NCI-H510A treated with DMSO at 0.1 percent for 48 hours (cell line): ENCODE measurements around the gene ZFHX2.
A peak's percentile ranks its signal among the peaks of the same experiment; 100 is the strongest.

ENCODE experiments used
- DNase-seq: peaks from one replicate; lab custom pipeline; 2025; lab: John Stamatoyannopoulos, UW

Gene ZFHX2

DNA sequence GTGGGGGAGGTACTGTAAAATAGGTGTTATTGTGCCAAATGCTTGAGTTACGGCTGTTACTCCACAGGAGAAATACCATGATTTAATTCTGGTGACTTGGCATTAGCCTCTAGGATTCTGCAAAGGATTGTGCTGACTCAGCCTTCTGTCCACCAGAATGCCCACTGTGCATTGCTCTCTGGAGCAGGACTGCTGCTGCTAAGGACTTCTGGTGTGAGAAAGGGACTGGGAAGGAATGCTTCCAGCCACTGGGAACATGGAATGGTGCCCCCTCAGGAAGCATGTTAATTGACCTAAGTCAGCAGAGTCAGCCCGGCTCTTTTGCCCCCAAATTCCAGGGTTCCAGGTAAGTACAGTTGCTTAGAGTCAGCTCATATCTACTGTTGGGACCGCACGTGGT lies 32.9 kb downstream of the ZFHX2 start:
- no peak for DNase-seq

DNA sequence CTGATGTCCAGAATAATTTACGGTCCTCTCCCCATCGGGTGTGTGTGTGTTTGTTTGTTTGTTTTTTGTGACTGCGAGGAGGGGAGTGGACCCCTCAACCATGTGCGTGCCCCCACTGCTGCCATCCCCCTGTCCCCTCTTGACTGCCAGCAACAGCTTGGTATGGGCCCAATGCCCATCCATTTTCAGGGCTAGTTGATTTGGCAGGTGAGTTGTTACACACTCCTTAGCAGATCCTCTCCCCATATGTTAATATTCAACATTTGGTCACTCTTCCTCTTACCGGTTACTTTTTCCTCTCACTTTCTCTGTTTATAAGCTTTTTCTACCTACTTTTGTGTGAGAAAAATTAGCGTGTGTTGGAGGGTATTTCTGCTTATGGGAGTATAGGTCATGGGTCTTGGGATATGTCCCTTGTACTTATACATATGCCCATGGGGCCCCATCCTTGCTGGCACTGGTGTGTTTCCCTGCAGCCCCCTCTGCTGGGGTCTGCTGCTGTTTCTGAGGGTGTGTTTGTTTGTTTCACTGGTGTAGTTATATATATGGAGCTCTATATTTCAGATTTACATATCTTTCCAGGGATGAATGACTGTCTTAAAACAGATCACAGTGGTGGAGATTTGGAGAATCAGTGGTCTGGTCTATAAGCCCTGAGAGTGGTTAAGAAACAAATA lies 33.8 kb downstream of the ZFHX2 start:
- no peak for DNase-seq

DNA sequence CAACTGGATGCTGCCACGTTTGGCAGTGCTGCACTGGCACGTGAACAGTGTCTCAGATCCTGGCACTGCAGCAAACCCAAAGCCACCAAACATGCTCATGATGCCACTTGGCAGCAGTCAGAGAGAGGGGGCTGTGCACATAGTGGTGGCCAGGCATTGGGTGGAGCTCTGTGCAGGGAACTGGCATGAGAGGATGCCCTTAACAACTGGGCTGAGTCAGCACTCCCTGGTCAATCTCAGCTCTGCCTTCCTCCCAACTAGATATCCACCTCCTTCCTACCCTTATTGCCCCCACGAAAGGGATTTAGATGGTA lies 37.0 kb downstream of the ZFHX2 start:
- DNase-seq: no peak

DNA sequence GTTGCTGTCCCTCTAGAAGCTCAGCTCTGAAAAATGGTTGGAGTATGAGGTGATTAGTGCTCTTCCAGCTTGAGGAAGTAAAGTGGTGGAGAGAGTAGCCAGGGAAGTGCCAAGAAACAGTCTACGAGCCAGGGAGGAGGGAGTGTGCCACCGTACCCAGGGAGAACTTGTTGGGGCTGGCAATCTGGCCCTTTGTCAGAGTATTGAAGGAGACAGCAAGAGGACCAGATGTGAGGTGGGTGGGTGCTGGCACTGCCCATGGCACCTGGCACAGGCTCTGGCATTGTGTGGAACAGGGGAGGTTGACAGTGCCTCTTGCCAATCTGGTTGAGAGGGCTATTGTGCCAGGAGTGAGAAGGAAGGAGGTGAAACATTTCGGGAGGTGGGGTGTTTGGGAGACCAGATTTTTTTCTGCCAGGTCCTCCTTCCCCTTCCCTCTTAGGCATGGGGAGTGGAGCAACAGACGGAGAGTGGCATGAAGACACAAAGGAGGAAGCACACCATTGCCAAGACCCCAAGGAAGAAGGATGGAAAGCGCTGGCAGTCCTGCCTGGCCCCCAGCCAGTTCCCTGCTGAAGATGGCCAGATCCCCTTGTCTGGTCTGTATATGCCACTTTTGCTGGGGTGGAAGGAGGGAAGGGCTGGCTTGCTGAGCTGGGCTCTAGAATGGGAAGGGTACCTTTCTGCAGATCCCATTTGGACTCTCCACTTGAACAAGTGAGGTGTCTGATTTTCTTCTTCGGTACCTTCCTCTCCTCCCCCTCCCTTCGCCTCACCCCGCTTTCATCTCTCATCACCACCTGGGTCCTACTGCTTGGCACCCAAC lies 37.5 kb downstream of the ZFHX2 start:
- DNase-seq: no peak

DNA sequence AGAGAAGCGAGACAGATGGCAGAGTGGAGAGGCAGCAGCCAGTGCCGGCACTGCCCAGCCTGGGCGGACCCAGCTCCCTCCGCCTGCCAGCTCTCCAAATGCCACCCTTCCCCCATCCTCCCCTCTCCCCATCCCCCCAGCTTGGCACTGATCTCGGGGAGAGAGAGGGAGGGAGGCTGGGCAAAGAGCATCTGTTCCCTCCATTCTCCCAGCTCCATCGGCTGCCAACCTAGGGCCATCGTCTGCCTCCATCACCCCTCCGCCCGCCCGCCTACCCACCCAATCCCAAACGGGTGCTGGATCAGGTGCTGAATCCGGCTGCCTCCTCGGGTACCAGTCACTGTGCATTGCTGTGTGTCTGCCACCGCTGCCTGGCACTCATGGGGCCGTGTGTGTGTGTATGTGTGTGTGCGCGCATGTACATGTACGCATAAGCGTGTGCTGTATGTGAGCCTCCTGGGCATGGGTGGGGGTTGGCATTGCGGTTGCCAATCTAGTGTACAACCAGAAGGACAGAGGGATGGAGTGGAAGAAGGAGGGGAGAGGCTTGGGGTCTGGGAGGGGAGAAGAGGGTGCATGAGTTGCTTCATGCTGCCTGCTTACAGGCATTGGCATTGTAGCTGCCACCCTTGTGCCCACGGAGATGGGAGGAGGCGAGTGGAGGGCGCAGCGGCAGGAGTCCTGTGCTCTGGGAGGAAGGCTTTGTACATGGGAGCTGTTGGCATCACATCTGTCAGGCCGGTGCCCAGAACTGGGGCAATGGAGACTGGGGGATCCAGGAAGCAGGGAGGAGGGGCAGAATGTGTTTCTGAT lies 38.4 kb downstream of the ZFHX2 start:
- DNase-seq: no peak

DNA sequence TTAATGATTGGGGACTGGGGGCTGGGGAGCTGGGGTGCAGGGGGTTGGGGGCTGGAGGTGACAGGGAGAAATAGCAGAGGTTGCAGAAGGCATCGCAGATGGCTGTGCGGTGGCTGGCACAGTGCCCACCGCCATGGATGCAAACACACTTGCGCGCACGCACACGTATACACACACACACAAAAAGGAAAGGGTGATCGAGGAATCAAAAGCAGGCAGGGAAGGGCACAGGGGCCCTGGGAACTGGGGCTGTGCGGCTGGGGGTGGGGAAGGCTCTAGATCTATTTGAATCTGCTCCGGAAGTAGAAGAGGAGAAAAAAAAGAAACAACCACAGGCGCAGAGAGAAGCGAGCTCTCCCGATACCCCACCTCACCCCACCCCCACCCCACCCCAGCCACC lies 39.4 kb downstream of the ZFHX2 start:
- no peak for DNase-seq

DNA sequence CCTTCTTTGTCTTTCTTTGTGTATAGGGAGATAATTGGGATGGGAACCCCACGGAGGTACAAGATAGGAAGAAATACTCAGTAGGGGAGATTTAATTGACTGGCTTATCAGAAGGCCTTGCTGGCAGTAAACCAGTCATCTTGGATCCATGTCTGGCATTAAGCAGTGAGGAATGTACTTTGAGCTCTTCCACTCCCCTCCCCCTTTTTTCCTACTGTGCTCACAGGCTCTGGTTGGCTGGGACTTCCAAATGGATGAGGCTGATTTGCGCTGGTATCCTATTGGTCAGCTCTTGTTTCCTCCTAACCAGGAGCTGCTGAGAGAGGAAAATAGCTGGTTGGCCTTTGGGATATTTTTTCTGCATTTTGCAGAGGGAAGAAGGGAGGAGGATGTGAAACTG lies 57.3 kb downstream of the ZFHX2 start:
- DNase-seq: no peak

DNA sequence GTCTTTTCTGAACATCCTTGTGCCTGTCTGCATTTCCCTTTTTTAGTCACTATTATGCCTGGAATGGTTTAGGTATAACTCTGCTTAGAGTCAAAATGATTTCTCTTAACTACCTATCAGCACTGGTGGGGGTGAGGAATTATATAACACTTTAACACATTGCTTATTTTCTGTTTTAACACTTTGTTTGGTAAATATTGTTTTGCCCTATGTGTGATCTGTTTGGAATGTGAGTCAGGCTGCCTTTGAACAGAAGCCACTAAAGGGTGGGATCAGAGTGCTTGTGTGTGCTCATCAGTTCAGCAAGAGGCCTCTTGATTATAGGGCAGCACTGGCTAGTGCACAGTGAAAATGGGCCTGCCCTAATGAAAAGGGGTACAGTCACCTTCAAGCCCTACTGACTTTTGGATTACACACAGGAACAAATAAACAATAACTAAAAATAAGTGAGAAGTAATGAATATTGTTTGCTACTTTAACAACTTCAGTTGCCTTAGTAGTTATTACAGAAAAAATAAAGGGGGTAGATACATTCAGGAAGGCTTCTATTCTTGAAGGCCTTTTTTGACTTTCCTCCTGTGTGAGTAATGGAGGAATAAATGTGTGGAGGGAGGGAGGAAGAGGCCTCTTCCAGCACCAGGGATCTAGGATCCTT lies 58.8 kb downstream of the ZFHX2 start:
- no peak for DNase-seq

DNA sequence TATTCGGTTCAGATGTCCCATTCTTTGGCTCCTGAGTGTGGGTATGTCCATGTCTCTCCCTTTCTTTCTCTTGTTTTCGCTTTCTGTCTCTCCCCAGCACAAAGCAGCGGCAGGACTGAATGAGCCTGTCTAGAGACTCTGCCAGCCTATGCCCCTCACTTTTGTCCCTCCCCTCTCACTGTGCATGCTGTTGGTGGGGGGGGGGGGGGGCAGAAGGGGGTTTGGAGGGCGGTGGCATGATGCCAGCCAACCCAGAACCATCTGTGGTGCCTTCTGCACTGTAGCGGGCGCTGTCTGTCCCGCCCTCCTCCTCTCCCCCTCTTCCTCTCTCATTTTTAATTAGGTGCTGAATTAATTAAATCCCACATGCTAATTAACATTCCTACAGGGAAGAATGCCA lies 64.3 kb downstream of the ZFHX2 start:
- no peak for DNase-seq

DNA sequence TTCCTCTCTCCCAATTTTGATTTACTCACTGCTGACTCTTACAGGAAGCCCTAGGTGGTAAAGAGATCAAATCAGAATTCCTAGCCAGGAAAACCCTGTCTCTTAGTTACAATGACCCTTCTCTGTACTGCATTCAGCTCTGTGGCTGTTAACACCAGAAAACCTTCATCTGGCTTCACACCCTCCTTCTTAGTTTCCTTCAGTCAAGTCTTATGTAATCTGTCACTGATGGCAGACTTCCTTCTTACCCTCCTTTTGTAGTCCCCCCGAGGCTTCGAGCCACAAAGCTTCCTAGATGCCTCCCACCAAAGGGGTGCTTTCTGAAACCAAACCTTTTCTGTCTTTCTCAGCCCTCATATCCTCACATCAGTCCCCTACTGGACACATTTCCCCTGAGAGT lies 65.5 kb downstream of the ZFHX2 start:
- no peak for DNase-seq

DNA sequence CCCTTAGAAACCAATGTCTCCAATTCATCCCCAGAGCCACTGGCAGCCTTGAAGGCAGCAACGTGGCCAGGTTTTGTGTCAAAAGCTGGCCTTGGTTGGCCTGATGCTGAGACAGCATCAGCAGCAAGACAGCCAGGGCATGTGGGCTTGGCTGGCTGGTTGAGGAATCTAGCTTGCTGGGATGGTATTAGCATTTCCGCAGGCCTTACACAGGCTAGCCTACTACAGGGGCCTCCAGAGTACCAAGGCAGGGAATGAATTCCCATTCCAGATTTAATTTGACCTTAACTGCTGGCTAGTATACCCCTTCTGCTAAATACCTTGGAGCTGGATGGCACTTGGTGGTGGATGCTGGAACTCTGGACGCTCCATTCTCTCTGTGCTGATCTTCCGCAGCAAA lies 66.2 kb downstream of the ZFHX2 start:
- DNase-seq: no peak

DNA sequence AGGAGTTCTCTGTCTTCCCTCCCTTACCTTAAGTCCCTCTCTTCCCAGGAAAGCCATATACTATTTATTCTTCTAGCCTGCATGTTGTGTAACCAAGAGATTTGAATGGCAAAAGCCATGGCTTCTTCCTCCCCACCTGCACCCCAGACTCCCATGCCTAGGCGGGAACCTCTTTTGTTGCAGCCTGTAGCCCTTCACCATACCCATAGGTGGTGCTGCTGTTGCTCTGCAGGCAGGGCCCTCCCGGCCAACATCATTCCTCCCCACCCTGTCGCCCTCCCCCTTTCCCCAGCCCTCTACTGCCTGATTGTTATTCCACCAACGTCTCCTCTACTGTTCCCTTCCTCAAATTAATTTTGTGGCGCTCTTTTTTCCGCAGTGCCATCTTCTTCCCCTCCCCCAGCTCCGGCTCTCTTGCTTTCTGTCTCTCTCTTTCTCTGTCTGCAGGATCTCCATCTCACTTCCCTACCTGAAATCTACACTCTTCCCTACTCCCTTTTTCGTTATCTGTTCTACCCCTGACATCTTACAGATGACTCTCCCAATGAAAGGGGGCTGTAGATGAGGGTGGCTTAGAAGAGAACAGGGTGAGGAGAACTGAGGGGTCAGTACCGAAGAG lies 68.2 kb downstream of the ZFHX2 start:
- no peak for DNase-seq

DNA sequence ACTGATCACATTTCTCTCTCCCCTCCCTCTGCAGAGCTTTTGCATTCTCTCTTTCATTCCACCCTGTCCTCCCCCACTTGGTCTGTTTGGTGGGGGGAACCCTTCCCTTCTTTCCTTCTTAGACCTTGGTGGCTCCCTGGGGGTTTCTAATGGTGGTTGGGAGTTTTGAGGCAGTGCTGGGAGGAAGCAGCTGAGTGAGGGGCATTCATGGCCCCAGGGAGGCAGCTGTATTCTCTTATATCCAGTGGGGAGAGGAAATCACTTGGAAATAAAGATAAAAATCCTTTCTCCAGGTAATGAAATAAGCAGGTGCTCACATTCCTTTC lies 68.8 kb downstream of the ZFHX2 start:
- no peak for DNase-seq

DNA sequence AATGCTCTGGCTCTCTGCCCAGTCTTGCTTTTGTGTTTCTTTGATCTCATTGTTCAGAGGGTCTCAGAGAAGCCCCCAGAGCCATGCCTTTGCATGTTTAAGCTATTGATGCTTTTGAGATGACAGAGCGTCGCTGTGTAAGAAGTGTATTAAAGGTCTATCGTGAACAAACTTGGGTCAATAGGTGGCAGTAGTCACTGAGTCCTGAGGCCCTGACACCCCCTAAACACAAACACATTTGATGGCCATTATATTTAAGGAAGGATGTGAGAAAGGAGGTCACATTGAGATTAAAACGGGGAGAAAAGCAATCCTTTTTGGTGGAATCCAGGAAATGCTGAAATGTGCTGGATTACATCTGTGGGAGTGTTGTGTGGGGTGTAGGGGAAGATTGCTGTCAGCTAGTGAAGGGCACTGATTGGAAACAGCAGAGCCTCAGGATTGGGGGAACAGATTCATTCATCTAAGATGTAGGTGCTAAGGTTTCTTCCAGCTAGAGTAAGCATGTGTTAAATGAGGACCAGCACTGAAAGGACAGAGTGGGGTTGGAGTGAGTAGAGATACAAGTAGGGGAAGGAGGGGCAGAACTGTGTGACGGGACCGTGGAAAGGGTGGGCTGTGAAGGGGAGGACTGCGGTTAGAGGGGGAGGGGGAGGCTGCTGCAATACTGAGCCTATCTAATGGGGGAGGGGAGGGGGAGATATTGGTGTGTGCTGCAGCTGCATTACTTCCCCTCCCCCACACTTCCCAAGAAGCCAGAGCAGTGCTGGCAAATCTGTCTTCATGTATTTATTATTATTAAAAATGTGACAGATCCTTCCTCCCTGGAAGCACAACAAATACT lies 69.4 kb downstream of the ZFHX2 start:
- DNase-seq: no peak

DNA sequence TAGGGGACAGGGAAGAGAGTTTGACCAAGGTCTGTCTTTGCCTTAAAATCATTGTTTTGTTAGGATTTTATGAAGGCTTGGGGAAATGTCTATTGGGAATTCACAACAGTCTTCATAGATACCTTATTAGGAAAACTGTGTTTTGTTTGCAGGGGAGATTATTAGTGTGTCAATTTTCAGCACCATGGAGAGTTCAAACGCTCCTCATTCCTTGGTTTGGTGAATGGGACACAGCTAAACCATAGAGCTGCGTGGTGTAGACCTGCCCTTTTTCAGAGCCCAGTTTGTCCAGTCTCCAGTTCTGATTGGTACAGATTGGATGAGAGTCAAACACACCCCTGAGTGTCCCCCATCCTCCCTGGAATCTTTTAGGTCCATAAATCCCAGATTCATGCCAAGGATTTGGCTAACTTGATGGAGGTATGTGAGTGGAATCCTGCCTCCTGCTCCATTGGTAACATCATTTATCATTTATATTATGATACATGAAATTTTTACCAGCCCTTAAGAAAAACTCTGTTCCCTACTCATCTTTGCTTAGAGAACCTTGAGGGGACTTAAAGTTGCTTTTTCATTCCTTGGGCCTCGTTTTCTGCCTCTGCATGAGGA lies 70.1 kb downstream of the ZFHX2 start:
- DNase-seq: no peak

DNA sequence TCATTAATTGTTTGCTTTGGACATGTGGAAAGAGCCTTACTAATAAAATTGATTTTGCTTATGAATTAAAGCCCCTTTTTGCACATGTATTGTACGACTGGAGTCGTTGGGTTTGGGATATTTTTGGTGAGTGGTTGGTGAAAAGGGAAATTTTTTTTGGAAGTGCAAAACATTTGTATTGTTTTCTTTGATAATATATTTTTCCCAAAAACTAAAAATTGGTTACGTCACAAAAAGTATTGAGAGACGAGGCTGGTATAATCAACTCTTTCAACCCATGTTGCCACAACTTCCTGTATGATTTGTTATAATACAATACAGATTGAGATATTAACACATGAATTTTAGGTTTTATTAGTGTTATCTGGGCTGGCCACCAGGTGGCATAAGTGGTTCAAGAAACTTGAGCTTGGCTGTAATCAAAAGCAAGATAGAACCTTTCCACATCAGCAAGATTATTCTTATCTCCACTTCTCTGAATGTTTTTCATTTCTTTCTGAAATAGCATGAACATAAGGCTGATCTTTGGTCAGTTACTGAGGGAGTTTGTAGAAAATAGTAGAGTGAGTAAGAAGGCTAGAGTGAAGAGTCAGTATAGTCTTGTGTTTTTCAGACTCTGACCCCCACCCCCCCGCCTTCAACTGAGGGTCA lies 73.3 kb downstream of the ZFHX2 start:
- DNase-seq: peak; percentile 56

DNA sequence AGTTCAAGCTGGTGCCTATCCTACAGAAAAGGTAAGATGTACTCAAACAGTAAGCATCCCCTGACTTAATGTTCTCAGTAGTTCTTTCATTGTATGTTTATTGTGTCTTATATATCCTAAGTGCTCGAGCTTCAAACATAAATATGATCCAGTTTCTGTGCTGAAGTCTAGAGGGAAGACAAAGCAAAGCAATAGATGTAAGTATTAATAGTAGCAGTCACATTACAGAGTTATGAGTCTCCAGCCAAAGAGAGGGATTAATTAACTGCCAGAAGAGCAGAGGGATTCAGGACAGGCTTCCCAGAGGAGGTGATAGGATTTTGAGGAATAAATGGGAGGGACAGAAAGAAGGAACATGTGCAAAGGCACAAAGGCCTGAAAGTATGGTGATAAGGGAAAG lies 80.6 kb downstream of the ZFHX2 start:
- no peak for DNase-seq
